ENCODE measurements around the gene REV3L.

The REV3L gene

DNA sequence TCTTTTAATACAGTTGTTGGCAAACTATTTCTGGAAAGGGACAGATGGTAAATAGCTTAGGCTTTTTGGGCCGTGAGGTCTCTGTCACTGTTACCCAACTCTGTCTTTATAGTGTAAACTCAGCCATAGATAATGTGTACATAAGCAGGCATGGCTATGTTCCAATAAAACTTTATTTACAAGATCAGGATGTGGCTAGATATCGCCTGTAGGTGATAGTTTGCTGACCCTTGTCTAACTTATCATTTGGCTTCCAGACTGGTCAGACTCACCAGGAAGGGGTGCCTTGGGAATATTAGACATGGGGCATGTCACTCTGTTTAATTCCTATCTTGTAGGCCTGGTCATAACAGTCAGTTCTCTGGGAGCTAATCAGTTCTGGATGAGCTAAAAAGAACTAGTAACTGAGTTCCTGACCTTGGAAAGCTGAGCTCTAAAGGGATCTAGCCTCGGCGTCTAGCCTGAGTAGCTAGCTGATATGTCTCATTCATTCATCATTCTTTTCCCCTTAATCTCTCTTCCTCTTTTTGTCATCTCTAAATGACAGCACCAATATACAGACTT lies 232.1 kb downstream of the REV3L start:
- H3K79me2 ChIP-seq (ENCODE audit: low read length): no peaks in the 10 kb centered on the region
- no peaks in the 10 kb centered on the region for H3F3A ChIP-seq (ENCODE audit: insufficient read depth, low read length)
- no peaks in the 10 kb centered on the region for H3K9me2 ChIP-seq (replicated peaks; ENCODE audit: insufficient read depth, low read length)
- H2AFZ ChIP-seq (ENCODE audit: low read length): no peak overlapping the region
- H3K4me1 ChIP-seq (ENCODE audit: low read length): no peaks in the 10 kb centered on the region
- no peaks in the 10 kb centered on the region for H3K36me3 ChIP-seq (replicated peaks; ENCODE audit: insufficient read depth, low read length)
- H3K9ac ChIP-seq (ENCODE audit: low read length): no peak overlapping the region
- H3K4me3 ChIP-seq (ENCODE audit: low read length): no peak overlapping the region
- no peak for DNase-seq
- no peak overlapping the region for H3K4me2 ChIP-seq (ENCODE audit: low read depth, low read length)
- no peaks in the 10 kb centered on the region for H4K20me1 ChIP-seq (ENCODE audit: insufficient read depth, low read length)
- H3K9me3 ChIP-seq (replicated peaks; ENCODE audit: insufficient read depth, low read length): no peaks in the 10 kb centered on the region
- no peak overlapping the region for H3K27ac ChIP-seq (ENCODE audit: low read length)
- TF ChIP-seq, protein P1, sequence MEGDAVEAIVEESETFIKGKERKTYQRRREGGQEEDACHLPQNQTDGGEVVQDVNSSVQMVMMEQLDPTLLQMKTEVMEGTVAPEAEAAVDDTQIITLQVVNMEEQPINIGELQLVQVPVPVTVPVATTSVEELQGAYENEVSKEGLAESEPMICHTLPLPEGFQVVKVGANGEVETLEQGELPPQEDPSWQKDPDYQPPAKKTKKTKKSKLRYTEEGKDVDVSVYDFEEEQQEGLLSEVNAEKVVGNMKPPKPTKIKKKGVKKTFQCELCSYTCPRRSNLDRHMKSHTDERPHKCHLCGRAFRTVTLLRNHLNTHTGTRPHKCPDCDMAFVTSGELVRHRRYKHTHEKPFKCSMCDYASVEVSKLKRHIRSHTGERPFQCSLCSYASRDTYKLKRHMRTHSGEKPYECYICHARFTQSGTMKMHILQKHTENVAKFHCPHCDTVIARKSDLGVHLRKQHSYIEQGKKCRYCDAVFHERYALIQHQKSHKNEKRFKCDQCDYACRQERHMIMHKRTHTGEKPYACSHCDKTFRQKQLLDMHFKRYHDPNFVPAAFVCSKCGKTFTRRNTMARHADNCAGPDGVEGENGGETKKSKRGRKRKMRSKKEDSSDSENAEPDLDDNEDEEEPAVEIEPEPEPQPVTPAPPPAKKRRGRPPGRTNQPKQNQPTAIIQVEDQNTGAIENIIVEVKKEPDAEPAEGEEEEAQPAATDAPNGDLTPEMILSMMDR (IDR thresholded peaks at IDR 0.05; ENCODE audit: low read length): no peak
- TF ChIP-seq EZH2 (optimal IDR thresholded peaks at IDR 0.05; ENCODE audit: low read depth, low read length) (no peak), EZH2phosphoT487 (IDR thresholded peaks at IDR 0.05; ENCODE audit: low read length) (no peak)
- H3K27me3 ChIP-seq (replicated peaks; ENCODE audit: insufficient read depth, low read length): no peaks in the 10 kb centered on the region

Data from MM.1S (cell line).